ENCODE results near the gene NDE1. TPM values are rescaled to one million over a fixed set of nuclear protein-coding genes. Genes with fewer than 3 reads are reported as not detected.

NDE1 gene
- total and polyA plus RNA-seq, 9 of the 15 experiments (the other 6 are each of a cell fraction or from before 2014, with no cell fraction given) = 3.1 to 59.9 (median 30.0) TPM

- TF ChIP-seq TFE3 (CRISPR knock-in tag; IDR thresholded peaks at IDR 0.05) = peak; percentile 57; the same call in 1 of the 2 replicates
- peak; percentile 97 for TF ChIP-seq ADNP (tag; IDR thresholded peaks at IDR 0.05)
- TF ChIP-seq CBX1 (IDR thresholded peaks at IDR 0.05; ENCODE audit: low read depth) = peak; percentile 87; the same call in 1 of the 2 replicates
- peak; percentile 68 for TF ChIP-seq POLR2B (IDR thresholded peaks at IDR 0.05; ENCODE audit: low read depth, partially characterized antibody)
- no peak for TF ChIP-seq FUS (optimal IDR thresholded peaks at IDR 0.05; ENCODE audit: low read depth, low read length)
- TF ChIP-seq EWSR1 (IDR thresholded peaks at IDR 0.05; ENCODE audit: borderline replicate concordance, low read depth, partially characterized antibody) = no peak
- no peak for TF ChIP-seq BHLHE40 (IDR thresholded peaks at IDR 0.05; ENCODE audit: low read length)
- TF ChIP-seq DDX20 (tag; IDR thresholded peaks at IDR 0.05; ENCODE audit: low read depth) = no peak
- TF ChIP-seq HNRNPK (IDR thresholded peaks at IDR 0.05; ENCODE audit: low read depth, low read length, poor library complexity, severe bottlenecking) = no peak
- TF ChIP-seq FOXK1 (CRISPR knock-in tag; IDR thresholded peaks at IDR 0.05; ENCODE audit: borderline replicate concordance) = no peak
- no peak for TF ChIP-seq PRMT5 (CRISPR knock-in tag; IDR thresholded peaks at IDR 0.05)
- TF ChIP-seq HDAC2 (IDR thresholded peaks at IDR 0.05) = peak; percentile 85; the same call in 1 of the 2 replicates
- TF ChIP-seq POLR2AphosphoS2 (IDR thresholded peaks at IDR 0.05; ENCODE audit: low read length) = no peak
- peak in 1 of 2 experiments; percentile 11; a peak in 1 of 4 replicates for TF ChIP-seq ZNF318 (IDR thresholded peaks at IDR 0.05; ENCODE audit: borderline replicate concordance in 1 of 2, low read depth in 1 of 2)
- TF ChIP-seq ZNF165 (CRISPR knock-in tag; IDR thresholded peaks at IDR 0.05; ENCODE audit: borderline replicate concordance) = no peak
- TF ChIP-seq NBN (IDR thresholded peaks at IDR 0.05; ENCODE audit: low read depth) = peak; percentile 24; the same call in 1 of the 2 replicates
- TF ChIP-seq BACH1 (tag; IDR thresholded peaks at IDR 0.05) = no peak
Observed at GRCh38 chr16:15641753-15642556, 8.1 kb upstream of the NDE1 start (continued).
